SK-N-SH treated with all-trans-retinoic acid at 6 μM for 48 hours (cell line): ENCODE results near the gene RGS16.

Source experiments
- ESRRG ChIP-seq: fragments of 250-450 bp; sonication (Bioruptor Pico); IDR thresholded peaks from 2 replicates; pipeline ENCODE4 v1.6.1; 2021; ENCODE audit warnings: mild to moderate bottlenecking
- ISL1 ChIP-seq: fragments of 250-450 bp; sonication (Bioruptor Pico); IDR thresholded peaks from 2 replicates; pipeline ENCODE4 v2.1.2; 2022; ENCODE audit warnings: mild to moderate bottlenecking, moderate library complexity
- RARB ChIP-seq: fragments of 250-450 bp; sonication (Bioruptor Pico); IDR thresholded peaks from 2 replicates; pipeline ENCODE4 v1.8.0; 2021; ENCODE audit warnings: mild to moderate bottlenecking, moderate library complexity
- SNAI2 ChIP-seq: fragments of 250-450 bp; sonication (Bioruptor Pico); IDR thresholded peaks from 2 replicates; pipeline ENCODE4 v1.5.0; 2020; ENCODE audit warnings: mild to moderate bottlenecking, moderate library complexity
- TF ChIP-seq, protein P1 (sequence below): fragments of 250-450 bp; sonication (Bioruptor Pico); IDR thresholded peaks from 2 replicates; pipeline ENCODE4 v1.5.0; 2020; ENCODE audit warnings: mild to moderate bottlenecking, moderate library complexity

GRCh38 chr1:182549346-182549745 is 54.8 kb downstream of the RGS16 start:
- TF ChIP-seq SNAI2 (CRISPR knock-in tag) (no peak), RARB (CRISPR knock-in tag) (no peak), ISL1 (CRISPR knock-in tag) (no peak), ESRRG (CRISPR knock-in tag) (no peak)
- TF ChIP-seq, protein P1, sequence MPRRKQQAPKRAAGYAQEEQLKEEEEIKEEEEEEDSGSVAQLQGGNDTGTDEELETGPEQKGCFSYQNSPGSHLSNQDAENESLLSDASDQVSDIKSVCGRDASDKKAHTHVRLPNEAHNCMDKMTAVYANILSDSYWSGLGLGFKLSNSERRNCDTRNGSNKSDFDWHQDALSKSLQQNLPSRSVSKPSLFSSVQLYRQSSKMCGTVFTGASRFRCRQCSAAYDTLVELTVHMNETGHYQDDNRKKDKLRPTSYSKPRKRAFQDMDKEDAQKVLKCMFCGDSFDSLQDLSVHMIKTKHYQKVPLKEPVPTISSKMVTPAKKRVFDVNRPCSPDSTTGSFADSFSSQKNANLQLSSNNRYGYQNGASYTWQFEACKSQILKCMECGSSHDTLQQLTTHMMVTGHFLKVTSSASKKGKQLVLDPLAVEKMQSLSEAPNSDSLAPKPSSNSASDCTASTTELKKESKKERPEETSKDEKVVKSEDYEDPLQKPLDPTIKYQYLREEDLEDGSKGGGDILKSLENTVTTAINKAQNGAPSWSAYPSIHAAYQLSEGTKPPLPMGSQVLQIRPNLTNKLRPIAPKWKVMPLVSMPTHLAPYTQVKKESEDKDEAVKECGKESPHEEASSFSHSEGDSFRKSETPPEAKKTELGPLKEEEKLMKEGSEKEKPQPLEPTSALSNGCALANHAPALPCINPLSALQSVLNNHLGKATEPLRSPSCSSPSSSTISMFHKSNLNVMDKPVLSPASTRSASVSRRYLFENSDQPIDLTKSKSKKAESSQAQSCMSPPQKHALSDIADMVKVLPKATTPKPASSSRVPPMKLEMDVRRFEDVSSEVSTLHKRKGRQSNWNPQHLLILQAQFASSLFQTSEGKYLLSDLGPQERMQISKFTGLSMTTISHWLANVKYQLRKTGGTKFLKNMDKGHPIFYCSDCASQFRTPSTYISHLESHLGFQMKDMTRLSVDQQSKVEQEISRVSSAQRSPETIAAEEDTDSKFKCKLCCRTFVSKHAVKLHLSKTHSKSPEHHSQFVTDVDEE (CRISPR knock-in tag) = no peak
